Smooth muscle cell (in vitro differentiated cells): ENCODE data around the gene NEK9. TPM values are rescaled to one million over a fixed set of nuclear protein-coding genes. Genes with fewer than 3 reads are reported as not detected.

ENCODE experiments used
- DNase-seq: peaks from one replicate; lab custom pipeline; 2025; ENCODE audit not compliant: unreplicated experiment; lab: John Stamatoyannopoulos, UW
- H2AFZ ChIP-seq: fragments of 200-600 bp; sonication (generic); 2 replicates; pipeline ENCODE4 v1.6.0; 2016; ENCODE audit warnings: antibody characterized with exemption, low read depth, mild to moderate bottlenecking
- H3F3A ChIP-seq: fragments of 200-600 bp; sonication (generic); 2 replicates; pipeline ENCODE4 v1.6.0; 2017; ENCODE audit warnings: antibody characterized with exemption, low read depth
- H3K27ac ChIP-seq: fragments of 200-600 bp; sonication (generic); 2 replicates; pipeline ENCODE4 v1.5.1; 2016; ENCODE audit warnings: low read depth, mild to moderate bottlenecking
- H3K27me3 ChIP-seq: fragments of 200-600 bp; sonication (generic); 2 replicates; pipeline ENCODE4 v1.6.1; 2016; ENCODE audit warnings: low read depth, mild to moderate bottlenecking
- H3K36me3 ChIP-seq: fragments of 200-600 bp; sonication (generic); 2 replicates; pipeline ENCODE4 v1.5.1; 2016; ENCODE audit warnings: low read depth
- H3K4me1 ChIP-seq: fragments of 200-600 bp; sonication (generic); 2 replicates; pipeline ENCODE4 v1.5.1; 2016; ENCODE audit warnings: low read depth
- H3K4me2 ChIP-seq: fragments of 200-600 bp; sonication (generic); 2 replicates; pipeline ENCODE4 v1.6.0; 2016; ENCODE audit warnings: mild to moderate bottlenecking
- H3K4me3 ChIP-seq: fragments of 200-600 bp; sonication (generic); 2 replicates; pipeline ENCODE4 v1.5.1; 2016; ENCODE audit warnings: mild to moderate bottlenecking
- H3K79me2 ChIP-seq: fragments of 200-600 bp; sonication (generic); 2 replicates; pipeline ENCODE4 v1.6.0; 2016; ENCODE audit warnings: low read depth, mild to moderate bottlenecking
- H3K9ac ChIP-seq: fragments of 200-600 bp; sonication (generic); 2 replicates; pipeline ENCODE4 v1.6.0; 2016; ENCODE audit warnings: low read depth
- H3K9me3 ChIP-seq: fragments of 200-600 bp; sonication (generic); replicated peaks from 2 replicates; pipeline ENCODE4 v1.5.1; 2016; ENCODE audit warnings: low read depth
- H4K20me1 ChIP-seq: fragments of 200-600 bp; sonication (generic); 2 replicates; pipeline ENCODE4 v1.6.0; 2016; ENCODE audit warnings: low read depth
- CTCF ChIP-seq: fragments of 200-600 bp; sonication (generic); IDR thresholded peaks from 2 replicates; pipeline ENCODE4 v1.5.1; 2017; ENCODE audit warnings: borderline replicate concordance, mild to moderate bottlenecking, antibody characterized with exemption; ENCODE audit not compliant: insufficient read depth, poor library complexity, severe bottlenecking
- WGBS: methylation state at CpG from one replicate; pipeline ENCODE4 v1.1.7; 2016; ENCODE audit warnings: low lambda C conversion rate; 5-methylcytosine and 5-hydroxymethylcytosine counted together
- polyA plus RNA-seq: library from polyadenylated mRNA; unstranded; fragments of >200 nt; fragmentation: Nextera tagmentation; extraction: Ambion mirVana; gene quantifications from 2 replicates; pipeline ENCODE4 v1.2.1, GENCODE V29; 2016
- total RNA-seq: library from RNA; depleted of rRNA; stranded (reverse); fragments of >200 nt; gene quantifications from 2 replicates; pipeline ENCODE4 v1.2.3, GENCODE V29; 2014

NEK9 gene
- total and polyA plus RNA-seq, 2 experiments from 2014 or later = 12.4 to 17.8 TPM

- Histone ChIP-seq H3K4me2 (no peak overlapping the region), H3K36me3 (no peaks in the 10 kb centered on the region)
- WGBS = 98% methylated on average over 2 of the region's 2 CpGs
Observed at GRCh38 chr14:75059642-75060041, 67.2 kb downstream of the NEK9 start.

GRCh38 chr14:75054421-75054820 is 72.4 kb downstream of the NEK9 start:
- H3K79me2 ChIP-seq = peaks cover 19% of the 10 kb centered on the region
- no peak overlapping the region for H3K27ac ChIP-seq
- no peak overlapping the region for H3K9ac ChIP-seq
- WGBS = 92% methylated on average over 1 of the region's 1 CpG
- H3F3A ChIP-seq = no peaks in the 10 kb centered on the region
- no peak overlapping the region for H3K4me2 ChIP-seq
- H3K4me1 ChIP-seq = peaks cover 4% of the 10 kb centered on the region
- no peak for DNase-seq
- H2AFZ ChIP-seq = no peak overlapping the region
- TF ChIP-seq CTCF = no peak
- H3K4me3 ChIP-seq = no peak overlapping the region
- H3K27me3 ChIP-seq = no peaks in the 10 kb centered on the region
- no peaks in the 10 kb centered on the region for H3K36me3 ChIP-seq
- no peaks in the 10 kb centered on the region for H3K9me3 ChIP-seq
- H4K20me1 ChIP-seq = no peaks in the 10 kb centered on the region

More at GRCh38 chr14:75059642-75060041, 67.2 kb downstream of the NEK9 start:
- Histone ChIP-seq H3K27me3 (no peaks in the 10 kb centered on the region), H3K79me2 (peaks cover 6% of the 10 kb centered on the region), H3K9me3 (no peaks in the 10 kb centered on the region), H3K27ac (no peak overlapping the region), H3K4me3 (no peak overlapping the region), H4K20me1 (no peaks in the 10 kb centered on the region), H3F3A (no peaks in the 10 kb centered on the region), H3K4me1 (no peaks in the 10 kb centered on the region), H3K9ac (no peak overlapping the region), H2AFZ (no peak overlapping the region)
- no peak for TF ChIP-seq CTCF
- DNase-seq = no peak

- DNase-seq = no peak
- Histone ChIP-seq H3K4me3 (no peak overlapping the region), H4K20me1 (no peaks in the 10 kb centered on the region), H2AFZ (no peak overlapping the region), H3K27me3 (no peaks in the 10 kb centered on the region), H3K27ac (no peak overlapping the region), H3K4me1 (peaks cover 4% of the 10 kb centered on the region), H3F3A (no peaks in the 10 kb centered on the region), H3K4me2 (no peak overlapping the region), H3K36me3 (no peaks in the 10 kb centered on the region), H3K9me3 (no peaks in the 10 kb centered on the region), H3K79me2 (peaks cover 21% of the 10 kb centered on the region), H3K9ac (no peak overlapping the region)
- no peak for TF ChIP-seq CTCF
- WGBS = 64% methylated on average over 5 of the region's 5 CpGs
Observed at GRCh38 chr14:75053396-75054291, 73.2 kb downstream of the NEK9 start.

GRCh38 chr14:75051556-75051899 is 75.3 kb downstream of the NEK9 start:
- no peaks in the 10 kb centered on the region for H3F3A ChIP-seq

More at GRCh38 chr14:75051556-75051899, 75.3 kb downstream of the NEK9 start:
- peaks cover 4% of the 10 kb centered on the region for H3K4me1 ChIP-seq
- no peaks in the 10 kb centered on the region for H4K20me1 ChIP-seq
- H2AFZ ChIP-seq = peak overlapping the region; percentile 89
- no peak for DNase-seq
- H3K27ac ChIP-seq = peak overlapping the region; percentile 41
- no peaks in the 10 kb centered on the region for H3K9me3 ChIP-seq
- H3K4me2 ChIP-seq = peak overlapping the region; percentile 89
- peaks cover 21% of the 10 kb centered on the region for H3K79me2 ChIP-seq
- no peak for TF ChIP-seq CTCF
- 36% methylated on average over 5 of the region's 5 CpGs for WGBS
- peak overlapping the region; percentile 79 for H3K9ac ChIP-seq
- H3K27me3 ChIP-seq = no peaks in the 10 kb centered on the region
- peak overlapping the region; percentile 72 for H3K4me3 ChIP-seq
- no peaks in the 10 kb centered on the region for H3K36me3 ChIP-seq
